ENCODE data around the gene UBTD2.

The UBTD2 gene

DNA sequence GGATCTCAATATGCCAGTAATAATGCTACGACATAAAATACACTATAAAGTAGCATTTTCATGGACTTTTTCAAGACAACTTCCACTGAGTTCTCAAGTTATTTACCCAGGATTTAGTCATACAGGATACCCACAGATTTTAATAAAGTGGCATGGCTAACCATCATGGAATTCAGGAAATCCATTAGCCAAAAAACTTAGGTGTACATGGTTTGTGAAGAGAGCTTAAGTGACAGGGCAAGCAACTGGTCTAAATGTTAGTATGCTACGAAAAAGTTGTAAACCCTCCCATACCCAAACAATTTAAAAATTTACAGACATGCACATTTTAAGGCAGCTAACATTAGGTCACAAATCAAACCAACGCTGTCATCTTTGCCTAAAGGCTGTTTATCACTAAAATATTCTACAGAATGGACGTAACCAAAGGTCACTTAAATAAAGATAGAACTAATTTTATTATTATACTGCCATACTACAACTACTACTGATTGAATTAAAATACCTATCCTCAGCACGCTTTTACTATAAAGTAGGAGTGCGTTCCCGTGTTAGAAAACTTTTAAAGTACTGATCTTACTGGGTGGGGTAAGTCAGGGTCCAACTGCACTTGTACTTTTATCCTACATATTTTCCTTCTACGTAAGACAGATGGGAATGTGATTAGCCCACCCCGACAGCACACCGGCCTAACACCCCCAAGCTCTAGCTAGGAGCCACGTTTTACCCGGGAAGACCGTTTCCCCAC is 1.1 kb downstream of the UBTD2 start:
- no peak for DNase-seq (ENCODE audit: low read depth)
- H3K4me3 ChIP-seq (ENCODE audit: low read depth, low read length): peak overlapping the region; percentile 81
- TF ChIP-seq, protein P1, sequence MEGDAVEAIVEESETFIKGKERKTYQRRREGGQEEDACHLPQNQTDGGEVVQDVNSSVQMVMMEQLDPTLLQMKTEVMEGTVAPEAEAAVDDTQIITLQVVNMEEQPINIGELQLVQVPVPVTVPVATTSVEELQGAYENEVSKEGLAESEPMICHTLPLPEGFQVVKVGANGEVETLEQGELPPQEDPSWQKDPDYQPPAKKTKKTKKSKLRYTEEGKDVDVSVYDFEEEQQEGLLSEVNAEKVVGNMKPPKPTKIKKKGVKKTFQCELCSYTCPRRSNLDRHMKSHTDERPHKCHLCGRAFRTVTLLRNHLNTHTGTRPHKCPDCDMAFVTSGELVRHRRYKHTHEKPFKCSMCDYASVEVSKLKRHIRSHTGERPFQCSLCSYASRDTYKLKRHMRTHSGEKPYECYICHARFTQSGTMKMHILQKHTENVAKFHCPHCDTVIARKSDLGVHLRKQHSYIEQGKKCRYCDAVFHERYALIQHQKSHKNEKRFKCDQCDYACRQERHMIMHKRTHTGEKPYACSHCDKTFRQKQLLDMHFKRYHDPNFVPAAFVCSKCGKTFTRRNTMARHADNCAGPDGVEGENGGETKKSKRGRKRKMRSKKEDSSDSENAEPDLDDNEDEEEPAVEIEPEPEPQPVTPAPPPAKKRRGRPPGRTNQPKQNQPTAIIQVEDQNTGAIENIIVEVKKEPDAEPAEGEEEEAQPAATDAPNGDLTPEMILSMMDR (conservative IDR thresholded peaks at IDR 0.05; ENCODE audit: low read depth, low read length): no peak

DNA sequence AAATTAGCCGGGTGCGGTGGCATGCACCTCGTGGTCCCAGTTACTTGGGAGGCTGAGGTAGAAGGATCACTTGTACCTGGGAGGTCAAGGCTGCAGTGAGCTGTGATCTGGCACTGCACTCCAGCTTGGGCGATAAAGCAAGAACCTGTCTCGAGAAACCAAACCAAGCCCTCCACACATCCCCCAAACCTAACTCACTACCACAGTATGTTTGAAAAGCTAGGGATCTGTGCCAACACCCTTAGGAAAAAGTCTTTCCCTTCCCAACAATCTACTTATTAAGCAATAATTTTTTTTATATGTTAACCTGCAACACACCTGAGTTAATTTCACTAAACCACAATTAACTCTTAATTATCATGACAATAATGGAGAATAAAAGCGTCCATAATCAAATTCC is 2.2 kb downstream of the UBTD2 start:
- H3K4me3 ChIP-seq (ENCODE audit: low read depth, low read length): peak overlapping the region; percentile 7
- TF ChIP-seq, protein P1 (conservative IDR thresholded peaks at IDR 0.05; ENCODE audit: low read depth, low read length): no peak

DNA sequence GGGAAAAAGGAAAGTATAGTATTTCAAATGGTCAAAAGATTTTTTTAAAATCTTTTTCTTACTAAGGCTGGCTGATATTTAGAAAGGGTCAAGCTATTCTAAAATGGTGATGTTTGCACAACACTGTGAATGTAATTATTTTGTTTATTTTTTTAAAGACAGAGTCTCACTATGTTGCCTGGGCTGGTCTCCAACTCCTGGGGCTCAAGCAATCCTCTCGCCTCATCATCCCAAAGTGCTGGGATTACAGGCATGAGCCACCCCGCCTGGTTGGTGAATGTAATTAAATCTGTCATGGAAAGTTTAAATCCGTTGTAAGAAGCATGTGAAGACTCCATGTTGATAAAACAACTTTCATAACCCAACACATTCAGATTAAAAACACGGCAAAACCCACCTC is 2.6 kb downstream of the UBTD2 start:
- TF ChIP-seq, protein P1 (conservative IDR thresholded peaks at IDR 0.05; ENCODE audit: low read depth, low read length): peak; percentile 2
- peak overlapping the region; percentile 7 for H3K4me3 ChIP-seq (ENCODE audit: low read depth, low read length)
- peak; percentile 83 for DNase-seq (ENCODE audit: low read depth)

More for the DNA sequence above, 2.2 kb downstream of the UBTD2 start:
- no peak for DNase-seq (ENCODE audit: low read depth)

DNA sequence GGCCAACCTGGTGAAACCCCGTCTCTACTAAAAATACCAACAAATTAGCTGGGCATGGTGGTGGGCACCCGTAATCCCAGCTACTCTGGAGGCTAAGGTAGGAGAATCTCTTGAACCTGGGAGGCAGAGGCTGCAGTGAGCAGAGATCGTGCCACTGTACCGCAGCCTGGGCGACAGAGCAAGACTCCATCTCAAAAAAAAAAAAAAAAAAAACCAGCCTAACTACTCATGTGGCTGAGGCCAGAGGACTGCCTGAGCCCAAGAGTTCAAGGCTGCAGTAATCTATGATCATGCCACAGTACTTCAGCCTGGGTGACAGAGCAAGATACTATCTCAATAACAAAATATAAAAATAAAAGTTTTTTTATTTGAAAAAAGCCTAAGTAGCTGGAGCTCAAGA is 3.2 kb downstream of the UBTD2 start:
- TF ChIP-seq, protein P1 (conservative IDR thresholded peaks at IDR 0.05; ENCODE audit: low read depth, low read length): no peak
- no peak for DNase-seq (ENCODE audit: low read depth)

DNA sequence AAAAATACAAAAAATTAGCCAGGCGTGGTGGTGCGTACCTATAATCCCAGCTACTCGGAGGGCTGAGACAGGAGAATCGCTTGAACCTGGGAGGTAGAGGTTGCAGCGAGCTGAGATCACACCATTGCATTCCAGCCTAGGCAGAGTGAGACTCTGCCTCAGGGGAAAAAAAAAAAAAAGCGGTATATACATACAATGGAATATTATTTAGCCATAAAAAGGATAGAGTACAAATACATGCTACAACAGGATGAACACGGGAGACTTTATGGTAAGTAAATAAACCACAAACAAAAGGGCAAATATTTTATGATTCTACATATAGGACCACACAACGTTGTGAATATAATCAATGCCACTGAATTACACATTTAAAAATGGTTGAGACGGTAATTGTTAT is 5.2 kb downstream of the UBTD2 start:
- TF ChIP-seq, protein P1 (conservative IDR thresholded peaks at IDR 0.05; ENCODE audit: low read depth, low read length): no peak
- no peak overlapping the region for H3K4me3 ChIP-seq (ENCODE audit: low read depth, low read length)

More for the DNA sequence above, 3.2 kb downstream of the UBTD2 start:
- no peak overlapping the region for H3K4me3 ChIP-seq (ENCODE audit: low read depth, low read length)

DNA sequence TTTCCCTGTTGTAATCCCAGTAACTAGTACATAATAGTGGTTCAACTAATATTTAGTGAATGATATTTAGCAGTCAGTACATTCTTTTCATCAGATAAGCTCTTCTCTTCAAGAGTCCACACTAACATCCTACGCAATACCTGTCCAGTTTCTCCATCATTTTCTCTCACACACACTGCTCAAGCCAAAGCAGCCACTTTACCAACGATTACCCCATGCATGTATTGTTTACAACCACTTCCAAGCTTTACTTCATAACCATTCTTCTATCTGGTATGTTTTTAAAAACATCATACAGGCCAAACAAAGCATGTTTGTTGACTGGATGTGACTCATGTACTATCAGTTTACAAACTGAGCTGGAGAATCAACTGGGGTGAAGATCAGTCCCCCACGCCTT is 7.3 kb downstream of the UBTD2 start:
- DNase-seq (ENCODE audit: low read depth): peak; percentile 80
- TF ChIP-seq, protein P1 (conservative IDR thresholded peaks at IDR 0.05; ENCODE audit: low read depth, low read length): no peak
- no peak overlapping the region for H3K4me3 ChIP-seq (ENCODE audit: low read depth, low read length)

More for the DNA sequence above, 5.2 kb downstream of the UBTD2 start:
- no peak for DNase-seq (ENCODE audit: low read depth)
